Uterus (tissue), 2 donors: Measurements from ENCODE around the gene ASAP2.

Experiments used
- CTCF ChIP-seq, 4 experiments: fragments of 200-600 bp in 2 of 4; fragments of 450-650 bp in 2 of 4; sonication (generic) in 2 of 4; IDR thresholded peaks; one replicate each; pipeline ENCODE4 v1.5.1; 2016 to 2019; ENCODE audit warnings: antibody characterized with exemption in 4 of 4, mild to moderate bottlenecking in 2 of 4, moderate library complexity in 1 of 4
- POLR2A ChIP-seq, 2 donors: fragments of 450-650 bp; IDR thresholded peaks; one replicate each; pipeline ENCODE4 v1.6.1; 2016; ENCODE audit warnings: antibody characterized with exemption in 2 of 2, mild to moderate bottlenecking in 1 of 2, moderate library complexity in 1 of 2

- TF ChIP-seq POLR2A (IDR thresholded peaks at IDR 0.05) (no peak), CTCF (IDR thresholded peaks at IDR 0.05) (no peak)
These were observed 22.3 kb upstream of the ASAP2 start for GRCh38 chr2:9184361-9184760.
